HG03097 (cell line): ENCODE measurements around the gene TMEM89.

Experiments
- ATAC-seq: cut with Tn5 transposase; IDR thresholded peaks from one replicate; pipeline ENCODE4 v1.9.1; 2021; ENCODE audit not compliant: unreplicated experiment, low FRiP score

TMEM89 gene

DNA sequence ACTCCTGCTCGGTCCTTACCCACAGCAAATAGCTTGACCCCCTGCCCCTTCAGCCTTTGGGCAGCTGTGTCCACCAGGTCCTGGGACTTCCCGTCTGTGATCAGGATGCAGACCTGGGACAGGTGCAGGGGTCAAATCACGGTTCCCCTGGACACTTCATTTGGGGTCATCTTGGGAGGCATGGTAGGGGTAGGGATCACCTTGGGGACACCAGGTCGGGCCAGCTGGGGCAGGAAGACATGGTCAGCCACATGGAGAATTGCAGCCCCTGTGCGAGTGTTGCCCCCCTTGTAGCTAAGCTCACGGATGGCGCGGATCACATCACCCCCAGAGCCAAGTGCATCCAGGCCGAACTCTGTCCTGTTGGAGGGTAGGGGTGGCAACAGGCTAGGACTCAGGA is 28.2 kb downstream of the TMEM89 start:
- no peak for ATAC-seq

DNA sequence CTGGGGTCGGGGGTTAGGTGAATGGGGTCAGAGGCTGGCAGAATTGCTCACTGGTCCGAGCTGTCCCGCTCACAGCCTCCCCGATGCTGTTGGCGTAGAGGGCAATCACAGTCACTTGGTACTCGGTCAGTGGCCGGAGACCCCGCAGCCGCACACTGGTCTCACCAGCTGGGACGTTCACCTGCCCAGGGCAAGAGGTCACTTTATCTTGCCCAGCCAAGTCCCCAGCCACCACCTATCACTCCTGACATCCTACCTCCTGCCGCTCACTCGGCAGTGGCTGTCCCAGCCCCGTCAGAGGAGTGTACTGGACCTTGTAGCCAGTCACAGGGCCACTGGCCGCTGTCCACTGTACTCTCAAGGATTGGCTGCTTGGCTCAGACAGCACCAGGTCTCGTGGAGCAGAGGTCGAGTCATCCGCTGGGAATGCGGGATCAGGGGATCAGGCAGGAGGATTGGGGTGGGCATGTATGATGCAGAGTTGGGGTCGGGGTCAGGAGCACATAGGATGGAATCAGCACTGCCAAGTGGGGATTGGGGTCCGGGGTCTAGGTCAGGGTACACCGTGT is 29.0 kb downstream of the TMEM89 start:
- no peak for ATAC-seq

DNA sequence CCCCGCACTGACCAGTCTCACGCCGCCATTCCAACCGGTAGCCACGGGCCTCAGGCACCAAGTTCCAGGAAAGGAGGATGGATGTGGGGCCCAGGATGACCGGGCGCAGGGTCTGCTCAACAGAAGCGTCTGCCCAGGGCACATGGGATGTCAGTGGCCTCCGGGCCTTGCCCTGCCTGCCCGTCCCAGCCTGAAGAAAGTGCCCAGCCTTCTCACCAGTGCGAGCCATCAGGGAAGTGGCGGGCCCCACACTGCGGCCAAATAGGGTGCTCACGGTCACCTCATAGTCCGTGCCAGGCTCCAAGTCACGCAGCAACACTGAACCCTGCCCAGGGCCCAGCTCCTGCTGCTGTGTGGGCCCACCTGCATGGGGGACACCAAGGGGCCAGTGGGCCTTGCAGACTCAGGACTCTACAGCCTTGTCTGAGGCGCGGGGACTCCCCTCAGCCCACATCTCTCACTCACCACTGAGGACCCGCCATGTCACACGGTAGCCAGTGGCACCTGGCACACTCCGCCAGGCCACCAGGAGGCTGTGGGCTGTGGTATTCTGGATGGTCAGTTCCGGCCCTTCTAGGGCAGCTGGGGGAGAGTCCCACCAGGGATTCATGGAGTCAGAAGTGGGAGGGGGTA is 29.6 kb downstream of the TMEM89 start:
- ATAC-seq = no peak

DNA sequence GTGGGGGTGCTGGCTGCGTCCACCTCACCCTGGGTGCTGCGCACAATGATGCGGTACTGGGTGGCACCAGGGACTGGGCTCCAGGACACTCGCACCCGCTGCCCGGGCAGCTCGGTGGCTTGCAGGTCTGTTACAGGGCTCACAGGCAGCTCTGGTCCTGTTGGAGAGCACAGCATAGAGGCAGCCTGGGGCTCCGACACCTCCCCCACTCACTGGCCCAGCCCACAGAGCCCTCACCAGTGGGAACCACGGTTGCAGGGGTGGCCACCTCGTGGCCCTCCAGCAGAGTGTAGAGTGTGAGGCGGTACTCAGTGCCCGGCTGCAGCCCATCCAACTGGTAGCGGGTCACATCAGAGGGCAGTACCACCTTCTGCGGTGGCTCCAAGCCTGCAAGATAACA is 30.1 kb downstream of the TMEM89 start:
- no peak for ATAC-seq

DNA sequence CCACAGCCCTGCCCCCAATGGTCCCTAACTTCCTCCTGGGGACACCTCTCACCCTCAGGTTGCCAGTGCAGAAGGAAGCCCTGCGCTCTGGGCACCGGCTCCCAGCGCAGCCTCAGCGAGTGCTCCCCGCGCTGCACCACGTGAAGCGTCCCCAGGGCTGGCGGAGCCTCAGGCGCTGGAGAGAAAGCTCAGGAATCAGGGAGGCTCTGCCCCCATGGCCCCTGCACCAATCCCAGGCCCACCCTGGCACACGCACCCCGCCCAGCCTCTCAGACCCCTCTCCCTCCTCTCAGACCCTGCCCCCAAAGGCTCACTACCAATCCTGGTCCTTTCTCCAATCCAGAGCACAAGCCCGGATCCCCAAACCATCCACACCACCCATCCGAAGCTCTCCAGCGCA is 33.3 kb downstream of the TMEM89 start:
- no peak for ATAC-seq

DNA sequence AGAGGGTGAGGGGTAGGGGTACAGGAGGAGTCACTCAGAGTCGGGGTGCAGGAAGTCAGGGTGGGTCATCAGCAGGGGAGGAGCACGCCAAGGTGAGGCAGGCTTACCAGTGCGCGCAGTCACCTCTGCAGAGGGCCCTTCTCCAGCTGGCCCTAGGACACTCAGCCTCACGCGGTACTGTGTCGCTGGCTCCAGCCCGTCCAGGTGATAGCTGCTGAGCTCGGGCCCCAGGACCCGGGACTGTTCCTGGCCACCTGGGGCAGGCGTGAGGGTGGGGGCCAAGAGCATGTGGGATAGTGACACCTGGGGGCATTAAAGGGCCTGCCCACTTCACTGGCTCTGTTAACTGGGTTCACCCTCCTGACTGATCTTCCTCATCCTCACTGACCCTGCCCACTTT is 33.9 kb downstream of the TMEM89 start:
- no peak for ATAC-seq

DNA sequence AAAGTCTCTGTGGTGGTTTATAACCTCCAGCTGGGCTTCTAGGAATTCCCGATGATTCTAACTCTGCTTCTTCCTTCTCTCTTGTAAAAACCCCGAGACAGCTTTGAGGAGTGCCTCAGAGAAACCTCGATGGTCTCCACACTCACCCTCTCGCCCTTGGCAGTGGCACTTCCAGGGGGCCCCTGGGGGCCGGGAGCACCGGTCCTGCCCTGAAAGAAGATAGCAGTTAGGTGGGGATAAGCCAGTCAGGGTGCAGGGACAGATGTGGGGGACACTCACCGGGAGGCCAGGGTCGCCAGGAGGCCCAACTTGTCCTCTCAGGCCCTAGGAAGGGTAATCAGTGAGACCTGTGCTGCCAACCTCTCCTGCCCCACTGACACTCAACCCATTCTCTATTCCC is 36.2 kb downstream of the TMEM89 start:
- no peak for ATAC-seq

DNA sequence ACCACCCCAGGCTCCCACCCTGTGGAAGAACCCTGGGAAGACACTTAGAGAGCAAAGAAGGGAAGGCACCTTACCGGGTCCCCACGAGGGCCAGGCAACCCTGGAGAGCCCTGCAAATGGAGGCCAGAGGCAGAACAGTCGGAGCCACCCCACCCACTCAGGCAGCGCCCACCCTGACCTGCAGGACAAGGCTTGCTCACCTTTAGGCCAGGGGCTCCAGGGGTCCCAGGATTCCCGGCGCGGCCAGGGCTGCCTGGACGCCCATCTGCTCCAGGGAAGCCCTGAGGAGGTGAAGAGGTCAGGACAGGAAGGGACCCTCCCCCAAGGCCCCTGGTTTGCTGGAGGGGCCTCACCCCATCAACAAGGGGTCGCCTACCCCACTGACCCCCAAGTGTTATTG is 36.7 kb downstream of the TMEM89 start:
- no peak for ATAC-seq

DNA sequence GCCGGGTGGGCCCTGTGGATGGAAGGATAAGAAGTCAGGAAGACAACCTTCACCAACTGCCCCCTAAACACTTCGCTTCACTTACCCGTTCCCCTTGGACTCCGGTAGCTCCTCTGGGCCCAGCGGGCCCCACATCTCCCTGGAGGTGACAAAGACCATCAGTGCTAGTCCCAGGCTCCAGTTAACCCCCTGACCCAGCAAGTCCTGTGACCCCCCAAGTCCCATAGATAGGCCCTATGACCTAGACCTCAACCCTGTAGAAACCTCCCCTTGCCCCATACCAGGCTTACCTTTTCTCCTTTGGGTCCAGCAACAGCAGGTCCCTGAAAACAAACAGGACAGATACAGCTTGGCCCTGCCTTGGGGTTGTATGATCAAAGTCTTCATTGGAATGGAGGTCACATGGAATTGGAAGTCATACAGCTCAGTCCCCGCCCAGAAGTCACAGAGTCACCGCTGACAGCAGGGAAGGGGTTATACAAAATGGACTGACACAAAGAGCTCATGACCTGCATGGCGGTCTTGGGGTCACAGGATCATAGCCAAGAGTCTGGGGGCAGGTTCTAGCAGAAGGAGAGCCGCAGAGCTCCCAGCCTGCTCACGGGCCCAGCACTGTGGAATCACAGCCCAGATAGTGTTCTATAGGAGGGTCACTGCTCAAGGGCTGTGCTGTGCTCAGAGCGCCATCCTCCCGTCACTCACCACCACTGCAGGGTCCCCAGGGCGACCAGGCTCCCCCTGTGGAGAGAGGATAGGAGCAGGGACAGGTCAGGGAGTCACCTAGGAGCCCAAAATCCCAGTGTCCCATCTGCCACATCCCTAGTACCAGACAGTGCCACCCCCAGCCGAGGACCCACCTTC is 39.7 kb downstream of the TMEM89 start:
- no peak for ATAC-seq

DNA sequence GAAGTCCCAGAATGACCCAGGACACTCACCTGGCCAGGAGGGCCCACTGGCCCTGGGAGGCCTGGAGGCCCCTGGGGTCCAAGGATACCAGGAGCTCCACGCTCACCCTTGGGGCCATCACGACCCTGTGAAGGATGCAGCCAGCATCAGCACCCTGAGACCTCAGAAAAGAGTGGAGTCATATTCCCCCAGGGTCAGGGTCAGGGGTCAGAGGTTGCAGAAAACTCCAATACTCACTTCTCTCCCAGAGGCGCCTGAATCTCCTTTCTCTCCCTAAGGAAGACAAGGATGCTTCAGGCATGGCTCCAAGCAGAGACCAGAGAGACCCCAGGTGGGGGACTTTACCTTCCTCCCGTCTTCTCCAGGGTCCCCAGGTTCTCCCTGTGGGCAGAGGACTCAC is 44.9 kb downstream of the TMEM89 start:
- ATAC-seq = no peak

DNA sequence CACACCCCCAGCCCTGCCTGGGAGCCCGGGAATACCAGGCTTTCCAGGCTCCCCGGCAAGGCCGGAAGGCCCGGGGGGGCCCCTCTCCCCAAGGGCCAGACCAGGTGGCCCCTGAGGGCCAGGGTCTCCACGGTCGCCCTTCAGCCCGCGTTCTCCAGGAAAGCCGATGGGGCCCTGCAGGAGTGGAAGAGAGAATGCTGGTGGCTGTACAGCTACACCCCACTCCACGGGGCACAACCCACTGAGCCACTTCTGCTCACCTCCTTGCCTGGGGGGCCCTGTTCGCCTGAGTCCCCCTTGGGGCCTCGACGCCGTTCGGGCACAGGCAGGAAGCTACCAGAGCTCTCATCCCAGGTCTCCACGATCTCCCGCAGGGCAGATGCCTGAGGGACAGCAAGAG is 46.2 kb downstream of the TMEM89 start:
- ATAC-seq = no peak

DNA sequence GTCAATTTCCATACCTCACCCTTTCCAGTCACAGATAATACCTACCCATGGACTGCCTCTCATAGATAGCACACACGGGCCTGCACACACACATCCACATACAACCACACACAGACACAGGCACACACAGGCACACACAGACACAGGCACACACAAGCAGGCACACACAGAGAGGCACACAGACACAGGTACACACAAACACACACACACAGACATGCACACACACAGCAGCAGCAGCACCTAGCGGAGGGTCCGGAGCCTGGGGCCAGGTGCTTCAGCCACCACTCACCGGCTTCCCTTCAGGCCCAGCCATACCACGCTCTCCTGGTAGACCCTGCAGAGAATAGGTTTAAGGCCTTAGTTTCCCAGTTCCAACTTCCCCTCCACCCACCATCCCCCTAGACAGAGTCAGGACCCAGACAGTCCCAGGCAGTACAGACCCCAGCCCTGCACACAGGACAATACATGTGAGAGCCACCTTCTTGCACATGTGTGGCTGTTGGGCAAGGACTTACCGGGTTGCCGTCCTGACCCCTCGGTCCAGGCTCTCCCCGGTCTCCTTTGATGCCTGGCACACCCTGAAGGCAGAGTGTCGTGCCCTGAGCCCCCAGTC is 47.5 kb downstream of the TMEM89 start:
- no peak for ATAC-seq

DNA sequence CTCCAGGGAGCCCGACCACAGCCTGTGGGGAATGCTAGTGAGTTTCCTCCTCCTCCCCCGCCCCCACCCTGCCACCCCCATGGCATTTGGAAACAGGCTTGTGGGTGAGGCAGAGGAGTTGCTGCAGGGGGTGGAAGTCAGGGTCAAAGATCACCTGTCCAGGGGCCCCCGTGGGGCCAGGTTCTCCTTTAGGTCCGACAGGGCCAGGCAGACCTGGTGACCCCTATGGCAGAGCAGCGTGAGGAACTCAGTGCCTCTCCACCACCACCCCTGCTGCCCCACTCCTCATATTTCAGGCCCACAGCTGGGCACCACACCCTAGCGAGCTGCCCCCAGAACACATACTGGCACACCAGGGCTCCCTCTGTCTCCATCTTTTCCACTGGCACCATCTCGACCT is 49.1 kb downstream of the TMEM89 start:
- ATAC-seq = no peak

DNA sequence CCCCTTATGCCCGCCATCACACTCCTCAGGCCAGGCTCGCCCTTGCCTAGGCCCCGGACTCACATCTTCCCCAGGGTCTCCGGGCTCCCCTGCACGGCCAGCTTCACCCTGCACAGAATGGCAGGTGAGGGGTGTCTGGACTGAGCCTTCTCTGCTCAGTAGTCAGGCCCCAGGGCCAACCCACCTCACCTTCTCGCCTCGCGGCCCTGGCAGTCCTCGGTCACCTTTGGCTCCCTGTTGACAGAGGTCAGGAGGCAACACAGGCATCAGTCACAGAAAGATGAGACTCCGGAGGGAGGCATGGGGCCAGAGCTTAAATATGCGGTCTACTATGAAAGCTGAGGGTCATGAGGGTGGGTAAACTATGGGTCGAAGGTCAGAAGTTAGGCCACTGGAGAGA is 49.6 kb downstream of the TMEM89 start:
- ATAC-seq = no peak
